ENCODE results near the gene ERVMER34-1.
A peak's percentile ranks its signal among the peaks of the same experiment; 100 is the strongest.

The ERVMER34-1 gene

DNA sequence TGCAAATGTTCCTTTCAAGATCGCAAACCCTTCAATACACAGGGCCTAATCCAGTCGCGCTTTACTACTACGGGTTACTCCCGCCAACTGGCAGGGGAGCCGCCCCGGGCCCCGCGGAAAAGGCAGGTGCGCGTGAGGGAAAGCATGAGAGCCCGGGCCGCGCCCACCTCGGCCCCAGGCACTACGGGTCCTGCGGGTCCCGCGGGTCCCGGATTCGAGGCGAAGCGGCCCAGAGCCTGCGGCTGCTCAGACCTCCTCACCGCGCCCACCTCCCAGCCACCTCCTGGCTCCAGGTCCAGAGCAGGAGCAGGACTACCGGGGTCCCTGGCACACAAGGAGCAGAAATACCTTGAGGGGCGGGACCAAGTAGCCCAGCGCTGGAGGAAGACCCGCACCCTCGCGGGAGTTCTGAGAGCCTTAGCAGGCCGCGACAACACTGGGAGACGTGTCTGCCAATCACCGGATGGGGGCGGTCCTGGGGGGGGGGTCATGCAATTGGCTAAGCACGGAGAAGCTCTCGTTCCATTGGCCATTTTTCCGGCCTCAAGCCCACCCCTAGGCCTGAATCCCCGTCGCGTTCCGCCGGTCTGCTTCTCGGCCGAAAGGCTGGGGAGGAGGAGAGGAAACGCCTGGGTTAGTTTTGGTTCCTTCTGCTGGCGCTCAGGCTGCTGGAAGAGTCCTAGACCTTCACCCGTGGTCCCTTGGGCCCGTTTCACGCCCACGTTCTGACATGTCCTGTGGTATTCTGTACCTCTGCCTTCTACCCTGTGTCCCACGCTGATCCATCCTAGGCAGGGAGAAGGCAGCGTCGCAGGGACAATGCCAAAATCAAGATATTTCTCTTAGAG lies 29.0 kb downstream of the ERVMER34-1 start:
- DNase-seq (ENCODE audit: low read depth in 2 of 2, low spot score in 1 of 2) = peak; percentile 65 to 80

DNA sequence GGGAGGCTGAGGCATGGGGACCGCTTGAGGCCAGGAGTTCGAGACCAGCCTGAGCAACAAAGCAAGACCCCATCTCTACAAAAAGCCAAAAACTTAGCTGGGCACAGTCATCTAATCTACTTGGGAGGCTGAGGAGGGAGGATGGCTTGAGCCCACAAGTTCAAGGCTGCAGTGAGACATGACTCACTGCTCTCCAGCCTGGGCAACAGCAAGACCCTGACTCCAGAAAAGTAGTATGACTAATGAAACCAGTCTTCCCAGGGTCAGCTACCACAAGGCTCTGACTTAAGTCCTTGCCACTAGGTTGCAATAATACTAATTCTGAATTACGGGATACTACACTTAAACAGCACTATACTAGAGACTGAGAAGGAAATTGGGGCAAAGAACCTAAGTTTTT lies 33.1 kb downstream of the ERVMER34-1 start:
- DNase-seq (ENCODE audit: low read depth in 2 of 2, low spot score in 1 of 2) = no peak

DNA sequence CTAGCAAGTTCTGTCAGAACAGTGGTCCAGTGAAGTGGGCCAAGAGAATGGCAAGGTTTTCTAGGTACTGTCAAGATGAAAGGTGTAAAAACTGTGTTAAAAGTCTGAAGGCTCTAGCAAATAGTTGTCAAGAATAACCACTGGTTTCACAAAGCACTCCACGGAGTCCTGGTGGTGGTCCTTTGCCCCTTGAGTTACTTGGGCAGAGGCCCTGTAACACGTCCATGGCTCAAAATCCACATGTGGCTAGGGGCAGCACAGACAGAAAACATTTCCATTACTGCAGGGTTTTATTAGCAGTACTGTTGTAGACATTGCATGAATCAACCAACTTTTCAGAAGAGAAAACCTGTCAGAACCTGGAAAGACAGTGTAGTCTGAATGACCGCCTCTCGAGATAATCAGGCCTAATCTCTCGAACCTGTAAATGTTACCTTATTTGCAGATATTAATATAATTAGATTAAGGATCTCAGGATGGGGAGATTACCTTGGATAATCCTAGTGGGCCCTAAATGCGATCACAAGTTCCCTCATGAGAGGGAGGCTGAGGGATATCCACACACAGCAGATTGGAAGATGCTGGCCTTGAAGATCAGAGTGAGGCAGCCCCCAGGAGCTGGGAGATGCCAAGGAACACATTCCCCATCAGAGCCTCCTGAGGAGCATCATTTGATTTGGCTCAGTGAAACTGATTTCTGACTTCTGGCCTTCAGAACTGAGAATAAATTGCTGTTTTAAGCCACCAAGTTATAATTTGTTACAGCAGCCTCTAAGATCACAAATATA lies 34.7 kb downstream of the ERVMER34-1 start:
- DNase-seq (ENCODE audit: low read depth in 2 of 2, low spot score in 1 of 2) = no peak

DNA sequence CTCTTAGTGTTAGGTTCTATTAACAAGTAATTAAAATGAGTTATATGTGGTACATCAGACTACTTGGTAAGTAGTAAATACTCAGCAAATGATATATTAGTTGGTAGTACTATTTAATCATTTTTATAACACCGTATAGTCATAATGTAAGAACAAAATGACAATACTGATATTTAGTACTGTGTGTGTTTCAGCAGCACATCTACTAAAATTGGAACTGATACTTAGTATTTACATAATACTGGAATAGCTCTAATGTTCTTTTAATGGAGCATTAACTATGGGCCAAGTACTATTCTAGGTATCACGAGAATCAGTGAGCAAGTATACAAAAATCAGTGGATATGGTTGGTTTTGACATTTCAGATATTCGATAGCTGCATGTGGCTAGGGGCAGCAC lies 35.3 kb downstream of the ERVMER34-1 start:
- no peak for DNase-seq (ENCODE audit: low read depth in 2 of 2, low spot score in 1 of 2)

DNA sequence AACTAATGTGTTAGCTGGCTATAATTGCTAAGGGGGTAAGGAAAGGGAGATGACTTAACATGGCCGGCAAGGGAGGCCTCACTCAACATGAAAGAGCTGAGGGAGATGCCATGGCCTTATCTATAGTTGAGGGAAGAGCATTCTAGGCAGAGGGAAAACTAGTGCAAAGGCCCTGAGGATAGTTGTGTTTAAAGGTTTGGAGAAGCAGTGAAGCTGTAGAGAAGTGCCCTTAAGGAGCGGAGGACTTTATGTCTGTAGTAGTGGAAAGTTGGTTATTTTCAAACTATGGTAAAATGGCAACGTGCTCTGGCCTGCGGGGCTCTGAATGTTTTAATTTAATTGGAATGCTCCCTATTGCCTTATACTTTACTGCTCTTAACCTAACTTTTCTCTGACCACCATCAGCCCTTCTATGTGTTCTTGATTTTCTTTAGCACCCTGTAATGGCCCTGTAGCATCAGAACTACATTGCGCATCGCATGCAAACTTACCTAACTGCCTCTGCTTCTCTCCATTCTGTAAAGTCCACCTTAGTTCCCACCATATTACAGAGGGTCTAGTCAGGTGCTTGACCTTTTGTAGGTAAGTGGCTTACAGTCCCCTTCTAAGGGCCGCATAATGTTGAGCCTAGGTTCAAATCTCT lies 35.8 kb downstream of the ERVMER34-1 start:
- no peak for DNase-seq (ENCODE audit: low read depth in 2 of 2, low spot score in 1 of 2)

DNA sequence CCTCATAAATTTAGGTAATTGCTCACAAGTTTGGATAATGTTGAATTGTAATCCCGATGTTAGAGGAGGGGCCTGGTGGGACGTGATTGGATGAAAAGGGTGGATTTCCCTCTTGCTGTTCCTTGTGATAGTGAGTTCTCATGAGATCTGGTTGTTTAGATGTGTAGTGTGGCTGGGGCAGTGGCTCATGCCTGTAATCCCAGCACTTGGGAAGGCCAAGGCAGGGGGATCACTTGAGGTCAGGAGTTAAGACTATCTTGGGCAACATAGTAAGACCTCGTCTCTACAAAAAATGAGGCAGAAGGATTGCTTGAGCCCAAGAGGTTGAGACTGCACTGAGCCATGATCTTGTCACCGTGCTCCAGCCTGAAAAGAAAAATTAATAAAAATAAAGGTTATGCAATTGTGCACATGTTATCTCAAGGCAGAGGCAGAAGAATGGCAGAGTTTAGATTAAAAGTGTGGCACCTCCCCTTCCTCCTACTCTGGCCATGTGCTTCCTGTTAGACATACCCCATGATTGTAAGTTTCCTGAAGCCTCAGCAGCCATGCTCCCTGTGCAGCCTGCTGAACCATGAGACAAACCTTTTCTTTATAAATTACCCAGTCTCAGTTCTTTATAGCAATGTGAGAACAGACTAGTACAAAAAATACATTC lies 36.5 kb downstream of the ERVMER34-1 start:
- DNase-seq (ENCODE audit: low read depth in 2 of 2, low spot score in 1 of 2) = no peak

DNA sequence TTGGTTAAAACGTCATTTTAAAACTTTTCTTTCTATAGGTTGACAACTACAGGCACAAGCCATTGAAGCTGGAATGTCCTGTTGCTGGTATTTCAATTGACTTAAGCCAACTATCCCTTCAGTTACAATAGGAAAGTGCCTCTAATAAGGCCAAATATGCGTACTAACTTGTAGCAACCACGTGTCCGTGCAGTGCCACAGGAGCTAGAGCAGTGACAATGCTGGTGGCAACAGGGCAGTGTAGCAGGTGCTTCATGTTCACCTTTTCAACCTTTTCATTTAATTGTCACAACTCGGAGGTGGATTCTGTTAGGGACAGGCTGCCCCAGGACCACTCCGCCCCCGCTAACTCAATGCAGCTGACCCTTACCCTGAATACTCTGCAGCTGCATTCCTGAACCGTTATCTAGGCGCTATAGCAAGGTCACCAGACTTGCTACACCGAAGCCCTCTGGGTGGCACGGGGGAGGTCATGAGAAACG lies 37.7 kb downstream of the ERVMER34-1 start:
- no peak for DNase-seq (ENCODE audit: low read depth in 2 of 2, low spot score in 1 of 2)

DNA sequence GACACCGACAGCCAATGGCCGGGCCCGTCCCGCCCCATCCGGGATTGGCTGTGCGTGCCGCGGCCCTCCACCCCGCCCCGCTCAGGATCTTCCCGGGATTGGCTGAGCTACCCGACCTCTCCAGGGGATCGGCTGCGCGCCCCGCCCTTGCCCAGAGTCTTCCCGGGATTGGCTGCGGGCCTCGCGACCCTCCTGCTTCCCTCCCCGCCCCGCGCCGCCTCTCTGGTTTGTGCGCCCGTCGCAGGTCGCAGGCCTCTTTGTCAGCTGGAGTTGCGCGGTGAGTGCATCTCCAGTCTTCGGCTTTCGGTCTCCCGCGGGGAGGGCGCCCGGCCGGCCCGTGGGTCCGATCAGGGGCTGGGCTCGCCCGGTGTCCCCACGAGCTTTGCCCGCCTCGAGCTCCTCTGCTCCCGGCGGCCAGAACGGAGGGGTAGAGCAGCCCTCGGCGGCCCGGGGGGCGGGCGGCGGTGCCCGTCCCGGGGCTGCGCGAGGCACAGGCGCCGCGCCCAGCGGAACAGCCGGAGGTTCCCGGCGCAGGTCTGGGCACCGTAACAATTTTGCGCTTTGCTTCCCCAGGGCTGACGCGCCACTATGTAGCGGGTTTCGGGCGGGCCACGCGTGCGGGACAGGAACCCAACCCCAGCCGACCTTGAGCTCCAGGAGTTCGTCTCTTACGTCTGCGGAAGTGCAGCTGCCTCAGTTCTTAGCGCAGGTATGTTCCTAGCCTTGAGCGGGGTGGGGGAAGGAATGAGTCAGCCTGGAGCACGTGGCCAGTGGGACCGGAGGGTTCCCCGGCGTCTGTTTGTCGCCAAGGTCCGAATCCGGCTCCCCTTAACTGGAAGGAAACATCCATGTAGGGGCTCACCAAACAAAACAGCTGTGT lies 38.7 kb downstream of the ERVMER34-1 start:
- DNase-seq (ENCODE audit: low read depth in 2 of 2, low spot score in 1 of 2) = peak; percentile 81 to 85

DNA sequence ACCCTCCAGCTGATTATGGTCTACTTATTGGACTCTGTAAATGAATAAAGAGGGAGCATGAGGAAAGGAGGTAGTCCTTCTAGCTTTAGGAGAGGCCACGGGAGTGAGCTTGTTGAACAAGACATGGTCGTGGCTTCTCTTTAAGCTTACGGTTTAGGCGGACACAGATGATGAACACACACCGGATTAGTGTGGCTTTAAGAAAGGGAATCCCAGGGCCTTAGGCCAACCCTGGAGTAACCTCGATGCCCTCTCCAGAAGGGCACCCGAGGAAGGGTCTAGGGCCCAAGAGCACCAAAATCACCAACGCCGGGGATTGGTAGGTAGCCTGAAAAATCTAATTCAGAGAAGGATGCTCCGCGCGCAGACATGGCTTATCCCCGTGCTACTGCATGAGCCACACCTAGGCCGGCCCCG lies 39.4 kb downstream of the ERVMER34-1 start:
- DNase-seq (ENCODE audit: low read depth in 2 of 2, low spot score in 1 of 2) = no peak

DNA sequence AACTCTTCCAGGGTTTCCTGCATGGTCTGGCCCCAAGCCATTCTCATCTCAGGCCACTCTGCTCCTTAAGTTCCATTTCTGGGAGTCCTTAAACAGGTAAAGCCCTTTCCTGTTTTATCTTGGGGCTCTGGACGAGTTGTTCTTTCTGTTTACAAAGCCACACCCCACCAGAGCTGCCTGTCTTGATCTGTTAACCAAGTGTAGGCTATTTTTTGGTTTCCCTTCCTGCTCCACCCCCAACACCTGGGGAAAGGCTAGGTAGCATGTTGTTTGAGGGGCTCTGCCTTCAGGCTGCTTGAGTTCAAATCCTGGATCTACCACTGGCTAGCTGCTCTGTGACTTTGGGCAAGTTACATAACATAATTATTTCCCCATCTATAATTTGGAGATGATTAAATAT lies 40.0 kb downstream of the ERVMER34-1 start:
- no peak for DNase-seq (ENCODE audit: low read depth in 2 of 2, low spot score in 1 of 2)

DNA sequence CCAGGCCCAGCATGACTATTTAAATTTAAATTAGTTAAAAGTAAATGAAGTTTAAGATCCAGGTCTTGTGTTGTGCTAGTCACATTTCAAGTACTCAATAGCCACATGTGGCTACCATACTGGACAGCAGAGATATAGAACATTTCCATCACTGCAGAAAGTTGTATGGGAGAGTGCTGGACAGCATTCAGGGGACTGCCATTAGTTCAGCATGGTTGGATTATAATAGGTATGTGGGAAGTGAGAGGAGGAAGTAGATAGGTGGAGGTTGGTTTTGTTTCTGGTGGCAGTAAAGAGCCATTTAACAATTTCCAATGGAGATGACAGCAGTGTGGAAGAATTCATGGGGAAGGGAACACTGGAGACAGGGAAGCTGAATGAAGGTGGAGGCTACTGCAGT lies 42.1 kb downstream of the ERVMER34-1 start:
- DNase-seq (ENCODE audit: low read depth in 2 of 2, low spot score in 1 of 2) = no peak

DNA sequence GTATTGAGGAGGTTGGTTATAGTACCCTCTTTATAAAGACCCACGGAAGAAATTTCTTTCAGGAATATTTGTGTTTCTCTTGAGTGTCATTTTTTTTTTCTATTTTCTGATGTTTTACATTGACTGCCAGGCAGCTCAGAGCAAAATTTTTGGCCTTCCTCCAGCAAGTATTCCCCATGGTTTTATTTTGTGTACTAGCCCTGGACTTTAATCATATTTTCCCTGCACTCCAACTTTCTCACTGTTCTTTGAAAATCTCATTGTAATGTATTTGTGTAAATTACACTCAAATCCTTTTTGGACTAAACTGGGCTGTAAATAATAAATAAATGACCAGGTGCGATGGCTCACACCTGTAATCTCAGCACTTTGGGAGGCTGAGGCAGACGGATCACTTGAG lies 46.6 kb downstream of the ERVMER34-1 start:
- DNase-seq (ENCODE audit: low read depth in 2 of 2, low spot score in 1 of 2) = no peak

DNA sequence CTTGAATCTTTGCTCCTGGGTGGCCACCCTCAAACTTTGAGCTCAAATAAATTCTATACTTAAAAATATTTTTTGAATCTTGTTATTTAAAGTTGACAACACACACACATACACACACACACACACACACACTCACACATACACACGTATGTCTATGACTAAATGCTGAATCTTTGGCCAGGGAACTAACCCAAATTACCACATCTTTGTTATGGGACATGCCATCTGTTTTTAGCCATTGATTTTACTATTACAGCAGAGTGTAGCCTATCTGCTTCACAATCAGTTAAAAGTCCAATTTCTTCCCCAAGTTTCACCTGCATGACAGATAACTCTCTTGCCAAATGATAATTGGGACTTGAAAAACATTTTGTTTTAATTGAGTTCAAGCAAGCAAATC lies 47.1 kb downstream of the ERVMER34-1 start:
- DNase-seq (ENCODE audit: low read depth in 2 of 2, low spot score in 1 of 2) = no peak

DNA sequence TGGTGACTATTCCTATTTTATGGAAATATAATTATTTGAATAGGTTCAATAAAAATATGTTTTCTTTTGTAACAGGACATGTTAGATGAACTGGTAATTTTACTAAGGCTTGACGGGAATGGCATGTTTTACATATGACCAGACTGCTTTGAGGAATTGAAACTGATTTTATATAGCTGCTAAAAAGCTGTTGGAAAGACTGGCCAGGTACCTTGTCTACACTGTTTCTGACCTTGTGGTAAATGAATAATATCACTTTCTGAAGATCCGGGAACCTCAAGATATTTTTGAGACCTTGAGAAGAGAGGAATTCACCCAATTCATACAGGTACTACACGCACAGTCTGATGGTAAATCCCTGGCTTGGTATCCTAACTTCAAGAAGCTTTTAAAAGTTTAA lies 50.0 kb downstream of the ERVMER34-1 start:
- no peak for DNase-seq (ENCODE audit: low read depth in 2 of 2, low spot score in 1 of 2)

DNA sequence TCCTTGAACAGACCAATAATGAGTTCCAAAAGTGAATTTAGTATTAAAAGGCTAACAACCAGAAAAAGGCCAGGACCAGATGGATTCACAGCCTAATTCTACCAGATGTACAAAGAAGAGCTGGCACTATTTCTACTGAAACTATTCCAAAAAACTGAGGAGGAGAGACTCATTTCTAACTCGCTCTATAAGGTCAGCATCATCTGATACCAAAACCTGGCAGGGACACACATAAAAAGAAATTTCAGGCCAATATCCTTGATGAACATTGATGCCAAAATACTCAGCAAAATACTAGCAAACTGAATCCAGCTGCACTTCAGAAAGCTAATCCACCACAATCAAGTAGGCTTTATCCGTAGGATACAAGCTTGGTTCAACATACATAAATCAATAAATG lies 56.3 kb downstream of the ERVMER34-1 start:
- DNase-seq (ENCODE audit: low read depth in 2 of 2, low spot score in 1 of 2) = no peak

DNA sequence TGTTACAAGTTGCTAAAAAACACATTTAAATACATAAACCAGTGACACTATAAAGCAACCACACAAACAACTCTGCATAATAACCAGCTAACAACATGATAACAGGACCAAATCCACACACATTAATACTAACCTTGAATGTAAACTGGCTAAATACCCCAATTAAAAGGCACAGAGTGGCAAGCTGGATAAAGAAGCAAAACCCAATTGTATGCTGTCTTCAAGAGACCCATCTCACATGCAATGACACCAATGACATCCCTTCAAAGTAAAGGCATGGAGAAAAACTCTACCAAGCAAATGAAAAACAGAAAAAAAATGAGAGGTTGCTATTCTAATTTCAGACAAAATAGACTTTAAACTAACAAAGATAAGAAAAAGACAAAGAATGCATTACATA lies 57.7 kb downstream of the ERVMER34-1 start:
- no peak for DNase-seq (ENCODE audit: low read depth in 2 of 2, low spot score in 1 of 2)

Data from stimulated activated CD8-positive, alpha-beta memory T cell treated with anti-CD3 and anti-CD28 coated beads, Interleukin-4, amount 100 ng/mL, for 1 hour (primary cell).